ENCODE measurements around the gene NKAIN2. TPM values are rescaled to one million over a fixed set of nuclear protein-coding genes. Genes with fewer than 3 reads are reported as not detected.

NKAIN2 gene
- total RNA-seq, 3 donors from 2014 or later = 0.48 to 1.8 TPM; not detected in 1

GRCh38 chr6:124430740-124431318 lies 627.2 kb downstream of the NKAIN2 start:
- intact Hi-C loops (cut with DNase I; ENCODE audit: low total_unique reads) = no loop called here
- no peaks in the 10 kb centered on the region for H3K27me3 ChIP-seq
- no peak for DNase-seq (ENCODE audit: low spot score in 2 of 2)
- no peak for TF ChIP-seq POLR2AphosphoS5 (IDR thresholded peaks at IDR 0.05)
- TF ChIP-seq CTCF (IDR thresholded peaks at IDR 0.05) = no peak
- TF ChIP-seq POLR2A (IDR thresholded peaks at IDR 0.05) = no peak
- H3K4me1 ChIP-seq = no peaks in the 10 kb centered on the region
- no peaks in the 10 kb centered on the region for H3K36me3 ChIP-seq
- no peak overlapping the region for H3K27ac ChIP-seq
- no peak overlapping the region for H3K4me3 ChIP-seq
- H3K9me3 ChIP-seq = no peaks in the 10 kb centered on the region

GRCh38 chr6:124432620-124433019 lies 629.0 kb downstream of the NKAIN2 start:
- TF ChIP-seq POLR2A (IDR thresholded peaks at IDR 0.05) = no peak
- Histone ChIP-seq H3K27ac (no peak overlapping the region), H3K4me1 (no peaks in the 10 kb centered on the region), H3K27me3 (no peaks in the 10 kb centered on the region), H3K36me3 (no peaks in the 10 kb centered on the region), H3K9me3 (no peaks in the 10 kb centered on the region), H3K4me3 (no peak overlapping the region)
- no peak for DNase-seq (ENCODE audit: low spot score in 2 of 2)
- intact Hi-C loops (cut with DNase I; ENCODE audit: low total_unique reads) = no loop called here

- H3K27me3 ChIP-seq = no peaks in the 10 kb centered on the region
- no peak overlapping the region for H3K27ac ChIP-seq
- TF ChIP-seq CTCF (IDR thresholded peaks at IDR 0.05) (no peak), POLR2A (IDR thresholded peaks at IDR 0.05) (no peak), POLR2AphosphoS5 (IDR thresholded peaks at IDR 0.05) (no peak)
- no peak overlapping the region for H3K4me3 ChIP-seq
- intact Hi-C loops (cut with DNase I; ENCODE audit: low total_unique reads) = no loop called here
- H3K9me3 ChIP-seq = no peaks in the 10 kb centered on the region
- no peaks in the 10 kb centered on the region for H3K4me1 ChIP-seq
- H3K36me3 ChIP-seq = no peaks in the 10 kb centered on the region
- no peak for DNase-seq (ENCODE audit: low spot score in 2 of 2)
Observed at GRCh38 chr6:124433387-124434160, 629.9 kb downstream of the NKAIN2 start.

GRCh38 chr6:124434421-124434820 lies 630.8 kb downstream of the NKAIN2 start:
- TF ChIP-seq CTCF (IDR thresholded peaks at IDR 0.05) (no peak), POLR2A (IDR thresholded peaks at IDR 0.05) (no peak), POLR2AphosphoS5 (IDR thresholded peaks at IDR 0.05) (no peak)
- H3K9me3 ChIP-seq = no peaks in the 10 kb centered on the region
- H3K4me3 ChIP-seq = no peak overlapping the region
- H3K4me1 ChIP-seq = no peaks in the 10 kb centered on the region
- no peak for DNase-seq (ENCODE audit: low spot score in 2 of 2)
- no peak overlapping the region for H3K27ac ChIP-seq
- no peaks in the 10 kb centered on the region for H3K27me3 ChIP-seq
- intact Hi-C loops (cut with DNase I; ENCODE audit: low total_unique reads) = no loop called here
- H3K36me3 ChIP-seq = no peaks in the 10 kb centered on the region

GRCh38 chr6:124436803-124437202 lies 633.1 kb downstream of the NKAIN2 start:
- Histone ChIP-seq H3K4me3 (no peak overlapping the region), H3K4me1 (no peaks in the 10 kb centered on the region), H3K27ac (no peak overlapping the region), H3K36me3 (no peaks in the 10 kb centered on the region), H3K27me3 (no peaks in the 10 kb centered on the region), H3K9me3 (no peaks in the 10 kb centered on the region)
- no peak for DNase-seq (ENCODE audit: low spot score in 2 of 2)
- intact Hi-C loops (cut with DNase I; ENCODE audit: low total_unique reads) = no loop called here
- TF ChIP-seq POLR2AphosphoS5 (IDR thresholded peaks at IDR 0.05) (no peak), CTCF (IDR thresholded peaks at IDR 0.05) (no peak), POLR2A (IDR thresholded peaks at IDR 0.05) (no peak)

Measured in breast epithelium (tissue), 4 donors.